Caco-2 (cell line): ENCODE measurements around the gene SLC39A9. TPM values are rescaled to one million over a fixed set of nuclear protein-coding genes. Genes with fewer than 3 reads are reported as not detected.

Experiments
- BruUV-seq: library from RNA; stranded (reverse); fragments of 400-500 nt; replicated peaks from 2 replicates; lab custom pipeline; 2021; lab: Mats Ljungman, UMichigan
- CTCF ChIA-PET: fragments of 300-600 bp; sonication (Branson Sonifier 250); formaldehyde crosslinking; loops from one replicate; lab custom pipeline; 2022; ENCODE audit warnings: antibody characterized with exemption; lab: Charles Lee
- POLR2A ChIA-PET: fragments of 300-600 bp; sonication (Branson Sonifier 250); formaldehyde crosslinking; loops from one replicate; lab custom pipeline; 2022; ENCODE audit warnings: antibody characterized with exemption; lab: Charles Lee
- DNase-seq, 2 experiments: peaks; one replicate each; pipeline versions ENCODE4 v3.0.0 to v3.0.0-alpha.2; 2020 to 2022
- H3K27me3 ChIP-seq: replicated peaks from 2 replicates; pipeline ENCODE4 v1.6.0; 2011; ENCODE audit warnings: low read length; ENCODE audit not compliant: control insufficient read depth, insufficient read depth
- H3K36me3 ChIP-seq: 2 replicates; pipeline ENCODE4 v1.5.1; 2011; ENCODE audit warnings: low read length; ENCODE audit not compliant: control insufficient read depth, insufficient read depth
- H3K4me1 ChIP-seq: fragments of 250-450 bp; sonication (Bioruptor Pico); 2 replicates; pipeline ENCODE4 v1.5.1; 2020; ENCODE audit warnings: mild to moderate bottlenecking
- H3K4me3 ChIP-seq: 2 replicates; pipeline ENCODE4 v1.5.1; 2011; ENCODE audit warnings: low read depth, mild to moderate bottlenecking, control low read depth, low read length
- H3K9me3 ChIP-seq: fragments of 250-450 bp; sonication (Bioruptor Pico); 2 replicates; pipeline ENCODE4 v1.5.1; 2020; ENCODE audit warnings: mild to moderate bottlenecking, moderate library complexity
- H3K27ac Mint-ChIP-seq: one replicate; pipeline ENCODE4 v1.8.0; 2022; ENCODE audit warnings: mixed read lengths; ENCODE audit not compliant: unreplicated experiment
- H3K27me3 Mint-ChIP-seq: one replicate; pipeline ENCODE4 v1.8.0; 2022; ENCODE audit warnings: mixed read lengths; ENCODE audit not compliant: insufficient read depth, unreplicated experiment
- H3K36me3 Mint-ChIP-seq: one replicate; pipeline ENCODE4 v1.8.0; 2022; ENCODE audit warnings: mild to moderate bottlenecking, mixed read lengths; ENCODE audit not compliant: insufficient read depth, unreplicated experiment
- H3K4me1 Mint-ChIP-seq: one replicate; pipeline ENCODE4 v1.8.0; 2022; ENCODE audit warnings: low read depth, mixed read lengths; ENCODE audit not compliant: unreplicated experiment
- H3K4me3 Mint-ChIP-seq: one replicate; pipeline ENCODE4 v1.8.0; 2022; ENCODE audit warnings: mild to moderate bottlenecking, moderate library complexity, mixed read lengths; ENCODE audit not compliant: unreplicated experiment
- H3K9me3 Mint-ChIP-seq: one replicate; pipeline ENCODE4 v1.8.0; 2022; ENCODE audit warnings: mixed read lengths; ENCODE audit not compliant: unreplicated experiment
- CTCF ChIP-seq, 2 experiments: fragments of 200-600 bp in 1 of 2; IDR thresholded peaks; 1 replicate in 1 of 2; 2 replicates in 1 of 2; pipeline versions ENCODE4 v1.5.1 to v1.8.0; 2011 to 2022; ENCODE audit warnings: antibody characterized with exemption in 1 of 2, control low read depth in 1 of 2, inconsistent platforms in 1 of 2, low read depth in 1 of 2, low read length in 1 of 2, mild to moderate bottlenecking in 1 of 2, moderate library complexity in 1 of 2; ENCODE audit not compliant: insufficient read depth in 1 of 2, severe bottlenecking in 1 of 2, unreplicated experiment in 1 of 2
- intact Hi-C: fragments of 100-400 bp; cut with micrococcal nuclease; formaldehyde crosslinking; loops from one replicate; pipeline ENCODE4 v1.10.0; 2022; ENCODE audit not compliant: unreplicated experiment
- total RNA-seq: library from RNA; stranded (reverse); gene quantifications from 2 replicates; pipeline ENCODE4 v1.2.3, GENCODE V29; 2022

SLC39A9 gene
- total RNA-seq, 1 experiment from 2014 or later = 96.4 TPM

- Mint-ChIP-seq H3K27me3 (no peaks in the 10 kb centered on the region), H3K27ac (peak overlapping the region; percentile 13), H3K9me3 (no peaks in the 10 kb centered on the region), H3K4me1 (peaks cover 9% of the 10 kb centered on the region), H3K4me3 (peak overlapping the region; percentile 92), H3K36me3 (peaks cover 47% of the 10 kb centered on the region)
- H3K27me3 ChIP-seq = no peaks in the 10 kb centered on the region
- no peak for DNase-seq
- no TSS peak for BruUV-seq
- intact Hi-C loops = loop anchor here (2.0 to 5.0 kb wide), 3 partner anchors 63 to 367 kb away; partner anchors contain the start of gene SRSF5
- ChIA-PET POLR2A (no interaction called here), CTCF (no interaction called here)
- TF ChIP-seq CTCF (IDR thresholded peaks at IDR 0.05; ENCODE audit: insufficient read depth in 1 of 2, low read depth in 1 of 2, low read length in 1 of 2, severe bottlenecking in 1 of 2, unreplicated experiment in 1 of 2) = no peak
- H3K36me3 ChIP-seq = no peaks in the 10 kb centered on the region; the same call in none of the 2 replicates
- H3K9me3 ChIP-seq = no peaks in the 10 kb centered on the region
- H3K4me3 ChIP-seq = peak overlapping the region; percentile 74
- H3K4me1 ChIP-seq = peaks cover 3% of the 10 kb centered on the region; the same call in 1 of the 2 replicates
These were observed 1.3 kb downstream of the SLC39A9 start for GRCh38 chr14:69399750-69400149.

- H3K4me1 ChIP-seq = peaks cover 3% of the 10 kb centered on the region; the same call in 1 of the 2 replicates
- no peak for DNase-seq
- Mint-ChIP-seq H3K4me3 (peak overlapping the region; percentile 92), H3K9me3 (no peaks in the 10 kb centered on the region), H3K36me3 (peaks cover 43% of the 10 kb centered on the region), H3K27ac (peak overlapping the region; percentile 13), H3K27me3 (no peaks in the 10 kb centered on the region), H3K4me1 (peaks cover 9% of the 10 kb centered on the region)
- H3K4me3 ChIP-seq = peak overlapping the region; percentile 20
- no peak for TF ChIP-seq CTCF (IDR thresholded peaks at IDR 0.05; ENCODE audit: insufficient read depth in 1 of 2, low read depth in 1 of 2, low read length in 1 of 2, severe bottlenecking in 1 of 2, unreplicated experiment in 1 of 2)
- no peaks in the 10 kb centered on the region; the same call in none of the 2 replicates for H3K36me3 ChIP-seq
- intact Hi-C loops = no loop called here
- no peaks in the 10 kb centered on the region for H3K9me3 ChIP-seq
- ChIA-PET CTCF (interaction anchor here (0.6 kb wide), 1 partner anchor 174 kb away, joined by 5 read pairs; no protein-coding TSS in a partner anchor), POLR2A (no interaction called here)
- H3K27me3 ChIP-seq = no peaks in the 10 kb centered on the region
- no TSS peak for BruUV-seq
These were observed 1.7 kb downstream of the SLC39A9 start for GRCh38 chr14:69400154-69400553.

- DNase-seq = no peak
- Histone ChIP-seq H3K4me1 (no peaks in the 10 kb centered on the region), H3K9me3 (no peaks in the 10 kb centered on the region), H3K4me3 (no peak overlapping the region), H3K36me3 (no peaks in the 10 kb centered on the region; the same call in none of the 2 replicates), H3K27me3 (no peaks in the 10 kb centered on the region)
- no TSS peak for BruUV-seq
- no peaks in the 10 kb centered on the region for H3K9me3 Mint-ChIP-seq
- H3K36me3 Mint-ChIP-seq = peaks cover 26% of the 10 kb centered on the region
- intact Hi-C loops = no loop called here
- POLR2A ChIA-PET = interaction anchor here (0.6 kb wide), 1 partner anchor 11 kb away, joined by 3 read pairs; no protein-coding TSS in a partner anchor
- no peak overlapping the region for H3K27ac Mint-ChIP-seq
- no peak for TF ChIP-seq CTCF (IDR thresholded peaks at IDR 0.05; ENCODE audit: insufficient read depth in 1 of 2, low read depth in 1 of 2, low read length in 1 of 2, severe bottlenecking in 1 of 2, unreplicated experiment in 1 of 2)
- H3K4me3 Mint-ChIP-seq = no peak overlapping the region
- CTCF ChIA-PET = no interaction called here
- peaks cover 9% of the 10 kb centered on the region for H3K4me1 Mint-ChIP-seq
- H3K27me3 Mint-ChIP-seq = no peaks in the 10 kb centered on the region
These were observed 3.3 kb downstream of the SLC39A9 start for GRCh38 chr14:69401841-69402240.
